Measurements from ENCODE around the gene POLQ. TPM values are rescaled to one million over a fixed set of nuclear protein-coding genes. Genes with fewer than 3 reads are reported as not detected.

Gene POLQ
- polyA plus RNA-seq, 1 donor (not counting 4 experiments of a cell fraction or from before 2014, with no cell fraction given) = 4.4 TPM

DNA sequence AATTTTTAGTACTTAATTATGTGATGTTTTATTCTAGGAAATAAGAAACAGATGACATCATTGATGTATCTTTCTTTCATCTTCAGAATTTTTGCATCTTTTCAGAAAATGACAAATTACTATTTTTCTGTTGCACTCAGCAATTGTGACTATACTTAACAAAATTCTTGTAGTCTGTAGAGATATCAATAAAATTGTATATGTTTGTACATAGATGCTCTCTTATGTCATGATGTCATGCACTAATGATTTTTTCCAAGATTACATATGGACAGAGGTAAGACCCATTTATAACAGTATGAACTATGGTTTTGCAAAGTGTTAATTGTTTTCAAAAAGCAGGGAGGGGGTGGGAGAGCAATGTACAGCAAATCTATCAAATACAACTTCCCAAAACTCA, 121.2 kb downstream of the POLQ start:
- dilution Hi-C loops (cut with MboI; ENCODE audit: extremely low pct_ligation_motif_present, low sequenced_read_pairs) = no loop called here
- DNase-seq (ENCODE audit: low read depth, low spot score) = no peak

GRCh38 chr3:121418182-121418581, 127.6 kb downstream of the POLQ start:
- FAIRE-seq = no peak
- dilution Hi-C loops (cut with MboI; ENCODE audit: extremely low pct_ligation_motif_present, low sequenced_read_pairs) = no loop called here

More for the DNA sequence above, 121.2 kb downstream of the POLQ start:
- no peak overlapping the region for H3K4me3 ChIP-seq (ENCODE audit: control insufficient read depth in 2 of 3, extremely low read depth in 1 of 3, insufficient read depth in 2 of 3, low read depth in 1 of 3, low read length in 3 of 3)
- H3K9me1 ChIP-seq (ENCODE audit: control insufficient read depth, extremely low read depth, insufficient read depth, low read length) = no peaks in the 10 kb centered on the region
- H3K27me3 ChIP-seq (ENCODE audit: control insufficient read depth, extremely low read depth, insufficient read depth, low read length) = no peaks in the 10 kb centered on the region
- H3K4me1 ChIP-seq (ENCODE audit: control insufficient read depth, extremely low read depth, insufficient read depth, low read length) = no peaks in the 10 kb centered on the region
- H4K20me1 ChIP-seq (ENCODE audit: control insufficient read depth, extremely low read depth, insufficient read depth, low read length) = no peaks in the 10 kb centered on the region
- no peaks in the 10 kb centered on the region for H3K9me3 ChIP-seq (ENCODE audit: control insufficient read depth, low read depth, low read length)
- TF ChIP-seq CTCF (optimal IDR thresholded peaks at IDR 0.05 in 1 of 3, IDR thresholded peaks at IDR 0.05 in 1 of 3, conservative IDR thresholded peaks at IDR 0.05 in 1 of 3; ENCODE audit: extremely low read depth in 1 of 3, insufficient read depth in 2 of 3, low read length in 3 of 3) (no peak), EZH2 (IDR thresholded peaks at IDR 0.05; ENCODE audit: low read length) (no peak)
- H3K79me2 ChIP-seq (ENCODE audit: control insufficient read depth, insufficient read depth, low read length) = no peaks in the 10 kb centered on the region
- H2AFZ ChIP-seq (ENCODE audit: control insufficient read depth, low read length) = no peak overlapping the region
- no peak overlapping the region for H3K27ac ChIP-seq (ENCODE audit: control insufficient read depth, insufficient read depth, low read length)
- no peak overlapping the region for H3K4me2 ChIP-seq (ENCODE audit: control insufficient read depth, extremely low read depth, insufficient read depth, low read depth, low read length)
- H3K9ac ChIP-seq (ENCODE audit: control insufficient read depth, extremely low read depth, insufficient read depth, low read length) = no peak overlapping the region
- no peaks in the 10 kb centered on the region for H3K36me3 ChIP-seq (ENCODE audit: control insufficient read depth in 2 of 2, extremely low read depth in 1 of 2, insufficient read depth in 2 of 2, low read length in 2 of 2)
- no peak for FAIRE-seq

More at GRCh38 chr3:121418182-121418581, 127.6 kb downstream of the POLQ start:
- H3K4me1 ChIP-seq (ENCODE audit: control insufficient read depth, extremely low read depth, insufficient read depth, low read length) = no peaks in the 10 kb centered on the region
- H4K20me1 ChIP-seq (ENCODE audit: control insufficient read depth, extremely low read depth, insufficient read depth, low read length) = no peaks in the 10 kb centered on the region
- no peaks in the 10 kb centered on the region for H3K79me2 ChIP-seq (ENCODE audit: control insufficient read depth, insufficient read depth, low read length)
- no peak overlapping the region for H2AFZ ChIP-seq (ENCODE audit: control insufficient read depth, low read length)
- H3K9me1 ChIP-seq (ENCODE audit: control insufficient read depth, extremely low read depth, insufficient read depth, low read length) = no peaks in the 10 kb centered on the region
- H3K4me2 ChIP-seq (ENCODE audit: control insufficient read depth, extremely low read depth, insufficient read depth, low read depth, low read length) = no peak overlapping the region
- H3K27me3 ChIP-seq (ENCODE audit: control insufficient read depth, extremely low read depth, insufficient read depth, low read length) = no peaks in the 10 kb centered on the region
- DNase-seq (ENCODE audit: low read depth, low spot score) = no peak
- no peak overlapping the region for H3K27ac ChIP-seq (ENCODE audit: control insufficient read depth, insufficient read depth, low read length)
- no peak overlapping the region for H3K4me3 ChIP-seq (ENCODE audit: control insufficient read depth in 2 of 3, extremely low read depth in 1 of 3, insufficient read depth in 2 of 3, low read depth in 1 of 3, low read length in 3 of 3)
- no peaks in the 10 kb centered on the region for H3K36me3 ChIP-seq (ENCODE audit: control insufficient read depth in 2 of 2, extremely low read depth in 1 of 2, insufficient read depth in 2 of 2, low read length in 2 of 2)
- no peak for TF ChIP-seq EZH2 (IDR thresholded peaks at IDR 0.05; ENCODE audit: low read length)
- no peak for TF ChIP-seq CTCF (optimal IDR thresholded peaks at IDR 0.05 in 1 of 3, IDR thresholded peaks at IDR 0.05 in 1 of 3, conservative IDR thresholded peaks at IDR 0.05 in 1 of 3; ENCODE audit: extremely low read depth in 1 of 3, insufficient read depth in 2 of 3, low read length in 3 of 3)
- no peak overlapping the region for H3K9ac ChIP-seq (ENCODE audit: control insufficient read depth, extremely low read depth, insufficient read depth, low read length)
- no peaks in the 10 kb centered on the region for H3K9me3 ChIP-seq (ENCODE audit: control insufficient read depth, low read depth, low read length)

All from keratinocyte (primary cell).